Thyroid gland (tissue), 4 donors: ENCODE measurements around the gene TFPI. TPM values are rescaled to one million over a fixed set of nuclear protein-coding genes. Genes with fewer than 3 reads are reported as not detected.

Experiments used
- DNase-seq, 2 donors: peaks; one replicate each; pipeline ENCODE4 v3.0.0-alpha.2; 2019
- H3K27ac ChIP-seq, 3 donors: fragments of 200-600 bp; sonication (generic); 1 replicate in 2 of 3; 2 replicates in 1 of 3; pipeline ENCODE4 v1.5.1; 2016 to 2019; ENCODE audit warnings: mild to moderate bottlenecking in 1 of 3, moderate library complexity in 1 of 3
- H3K27me3 ChIP-seq: fragments of 200-600 bp; sonication (generic); one replicate; pipeline ENCODE4 v1.5.1; 2019
- H3K36me3 ChIP-seq, 2 donors: fragments of 200-600 bp; sonication (generic); one replicate each; pipeline ENCODE4 v1.5.1; 2016 to 2019
- H3K4me1 ChIP-seq, 2 donors: fragments of 200-600 bp; sonication (generic); one replicate each; pipeline ENCODE4 v1.5.1; 2017 to 2019
- H3K4me3 ChIP-seq, 3 donors: fragments of 200-600 bp; sonication (generic); replicated peaks in 1 of 3; 1 replicate in 2 of 3; 2 replicates in 1 of 3; pipeline ENCODE4 v1.5.1; 2016; ENCODE audit warnings: mild to moderate bottlenecking in 1 of 3
- H3K9me3 ChIP-seq: fragments of 200-600 bp; sonication (generic); one replicate; pipeline ENCODE4 v1.5.1; 2017
- CTCF ChIP-seq, 6 experiments: fragments of 200-600 bp in 3 of 6; fragments of 450-650 bp in 3 of 6; sonication (generic) in 3 of 6; IDR thresholded peaks; one replicate each; pipeline ENCODE4 v1.5.1; 2016 to 2019; ENCODE audit warnings: antibody characterized with exemption in 6 of 6, mild to moderate bottlenecking in 2 of 6, inconsistent platforms in 1 of 6, moderate library complexity in 1 of 6
- POLR2A ChIP-seq, 2 donors: fragments of 450-650 bp; IDR thresholded peaks; one replicate each; pipeline ENCODE4 v1.6.1; 2017; ENCODE audit warnings: antibody characterized with exemption in 2 of 2, mild to moderate bottlenecking in 2 of 2, moderate library complexity in 1 of 2
- WGBS, 2 donors: methylation state at CpG; one replicate each; pipeline ENCODE4 v1.1.5; 2017; 5-methylcytosine and 5-hydroxymethylcytosine counted together
- intact Hi-C: fragments of 100-400 bp; cut with DNase I; formaldehyde crosslinking; loops from one replicate; pipeline ENCODE4 v1.15.1; 2023
- total RNA-seq, 4 donors: library from RNA; depleted of rRNA; stranded (reverse); fragments of >200 nt; gene quantifications; one replicate each; pipeline ENCODE4 v1.2.3, GENCODE V29; 2016

The TFPI gene
- total RNA-seq, 4 donors from 2014 or later: 56.7 to 208 (median 144) TPM

- intact Hi-C loops: no loop called here
- H3K4me3 ChIP-seq: no peak overlapping the region
- peak overlapping the region in 1 of 3 donors; percentile 4 for H3K27ac ChIP-seq
- TF ChIP-seq POLR2A (IDR thresholded peaks at IDR 0.05) (no peak), CTCF (IDR thresholded peaks at IDR 0.05) (no peak)
- no peaks in the 10 kb centered on the region for H3K9me3 ChIP-seq
- H3K36me3 ChIP-seq: no peaks in the 10 kb centered on the region
- no peaks in the 10 kb centered on the region for H3K27me3 ChIP-seq
- DNase-seq: no peak
- H3K4me1 ChIP-seq: no peaks in the 10 kb centered on the region
- WGBS, 2 donors: 83 to 86% methylated on average over 3 of the region's 3 CpGs
Measured at GRCh38 chr2:187440101-187440675, 114.0 kb downstream of the TFPI start.

GRCh38 chr2:187438455-187438854 is 115.8 kb downstream of the TFPI start:
- H3K27me3 ChIP-seq: no peaks in the 10 kb centered on the region
- 55 to 65% methylated on average over 1 of the region's 1 CpG for WGBS, 2 donors
- no peak for DNase-seq
- intact Hi-C loops: no loop called here
- no peaks in the 10 kb centered on the region for H3K4me1 ChIP-seq
- H3K4me3 ChIP-seq: no peak overlapping the region
- no peaks in the 10 kb centered on the region for H3K9me3 ChIP-seq
- H3K27ac ChIP-seq: no peak overlapping the region
- TF ChIP-seq CTCF (IDR thresholded peaks at IDR 0.05): no peak
- no peak for TF ChIP-seq POLR2A (IDR thresholded peaks at IDR 0.05)
- no peaks in the 10 kb centered on the region for H3K36me3 ChIP-seq

- H3K36me3 ChIP-seq: no peaks in the 10 kb centered on the region
- H3K9me3 ChIP-seq: no peaks in the 10 kb centered on the region
- intact Hi-C loops: no loop called here
- no peaks in the 10 kb centered on the region for H3K27me3 ChIP-seq
- H3K4me3 ChIP-seq: no peak overlapping the region
- no peak for TF ChIP-seq POLR2A (IDR thresholded peaks at IDR 0.05)
- no peak for TF ChIP-seq CTCF (IDR thresholded peaks at IDR 0.05)
- no peak for DNase-seq
- H3K4me1 ChIP-seq: no peaks in the 10 kb centered on the region
- H3K27ac ChIP-seq: no peak overlapping the region
- 49 to 58% methylated on average over 4 of the region's 4 CpGs for WGBS, 2 donors
Measured at GRCh38 chr2:187435756-187436155, 118.5 kb downstream of the TFPI start.

- Histone ChIP-seq H3K27me3 (no peaks in the 10 kb centered on the region), H3K4me1 (no peaks in the 10 kb centered on the region), H3K9me3 (no peaks in the 10 kb centered on the region), H3K4me3 (no peak overlapping the region), H3K27ac (no peak overlapping the region), H3K36me3 (no peaks in the 10 kb centered on the region)
- TF ChIP-seq CTCF (IDR thresholded peaks at IDR 0.05): no peak
- no peak for TF ChIP-seq POLR2A (IDR thresholded peaks at IDR 0.05)
- intact Hi-C loops: no loop called here
- WGBS, 2 donors: 67 to 83% methylated on average over 3 of the region's 3 CpGs
- DNase-seq: no peak
Measured at GRCh38 chr2:187435078-187435477, 119.2 kb downstream of the TFPI start.

GRCh38 chr2:187434342-187434785 is 119.9 kb downstream of the TFPI start:
- intact Hi-C loops: no loop called here
- no peak for DNase-seq
- no peaks in the 10 kb centered on the region for H3K4me1 ChIP-seq
- no peak for TF ChIP-seq CTCF (IDR thresholded peaks at IDR 0.05)
- no peak for TF ChIP-seq POLR2A (IDR thresholded peaks at IDR 0.05)
- WGBS, 2 donors: 78 to 84% methylated on average over 1 of the region's 1 CpG
- no peaks in the 10 kb centered on the region for H3K36me3 ChIP-seq
- H3K27me3 ChIP-seq: no peaks in the 10 kb centered on the region
- no peaks in the 10 kb centered on the region for H3K9me3 ChIP-seq
- H3K4me3 ChIP-seq: no peak overlapping the region
- no peak overlapping the region for H3K27ac ChIP-seq
